Hematopoietic multipotent progenitor cell (in vitro differentiated cells): ENCODE data around the gene JAKMIP2. TPM values are rescaled to one million over a fixed set of nuclear protein-coding genes. Genes with fewer than 3 reads are reported as not detected.
"Not testable (repeated sequence)": the region's sequence is repeated elsewhere in the genome, so short reads cannot be mapped to it uniquely, and the experiment has no call there.

Experiments used
- DNase-seq, 3 donors: peaks; one replicate each; pipeline ENCODE4 v3.0.0-alpha.2; 2011 to 2015; ENCODE audit warnings: low read depth in 2 of 3, low spot score in 2 of 3
- total RNA-seq: library from RNA; depleted of rRNA; stranded (reverse); fragments of >200 nt; gene quantifications from one replicate; pipeline ENCODE4 v1.2.3, GENCODE V29; 2012

Gene JAKMIP2
- total RNA-seq, 1 donor = 8.6 TPM

DNA sequence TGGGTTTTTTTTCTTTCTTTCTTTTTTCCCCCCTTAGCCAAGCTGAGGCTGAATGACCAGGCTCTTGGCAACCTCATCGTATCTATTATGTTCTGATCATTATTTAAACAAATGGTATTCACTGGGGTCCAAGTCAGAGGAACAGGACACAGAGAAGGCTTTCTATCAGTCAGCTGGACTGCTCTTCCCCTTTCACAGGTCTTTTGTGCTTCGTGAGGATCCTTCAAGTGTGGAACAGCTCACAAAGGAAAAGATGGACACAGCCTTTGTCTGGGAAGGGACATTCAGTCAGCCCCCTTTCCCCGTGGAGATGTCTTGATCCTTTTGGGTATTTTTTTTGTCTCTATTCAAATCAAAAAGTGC is 218.4 kb downstream of the JAKMIP2 start:
- DNase-seq = no peak

DNA sequence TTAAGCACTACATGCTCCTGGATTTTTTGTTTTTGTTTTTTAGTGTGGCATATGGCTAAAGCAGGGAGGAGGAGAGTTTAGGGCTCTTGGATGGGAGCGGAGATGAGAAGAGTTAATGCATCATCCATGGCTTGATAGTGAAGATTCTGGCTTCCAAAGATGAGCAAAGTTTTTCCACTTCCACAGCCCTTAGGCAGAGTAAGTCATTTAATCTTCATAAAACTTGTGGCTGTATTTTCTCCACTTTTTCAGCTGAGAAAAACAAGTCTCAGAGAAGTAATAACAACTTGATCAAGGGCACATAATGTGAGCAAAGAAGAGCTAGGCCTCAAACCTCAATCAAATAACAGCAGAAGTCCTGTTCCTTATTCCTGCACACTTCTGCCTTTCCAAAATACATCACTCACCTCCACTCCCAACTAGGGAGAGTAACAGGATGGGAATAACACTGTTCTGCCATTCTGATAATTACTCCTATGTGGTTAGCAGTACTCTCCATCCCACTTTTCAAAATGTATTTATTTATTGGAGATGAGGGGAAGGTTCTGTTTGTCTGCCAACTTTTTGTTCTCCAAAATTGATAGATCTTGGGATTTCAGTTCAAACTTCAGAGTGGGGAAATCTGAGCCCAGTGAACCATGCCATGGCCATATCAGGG is 218.9 kb downstream of the JAKMIP2 start:
- DNase-seq = no peak

DNA sequence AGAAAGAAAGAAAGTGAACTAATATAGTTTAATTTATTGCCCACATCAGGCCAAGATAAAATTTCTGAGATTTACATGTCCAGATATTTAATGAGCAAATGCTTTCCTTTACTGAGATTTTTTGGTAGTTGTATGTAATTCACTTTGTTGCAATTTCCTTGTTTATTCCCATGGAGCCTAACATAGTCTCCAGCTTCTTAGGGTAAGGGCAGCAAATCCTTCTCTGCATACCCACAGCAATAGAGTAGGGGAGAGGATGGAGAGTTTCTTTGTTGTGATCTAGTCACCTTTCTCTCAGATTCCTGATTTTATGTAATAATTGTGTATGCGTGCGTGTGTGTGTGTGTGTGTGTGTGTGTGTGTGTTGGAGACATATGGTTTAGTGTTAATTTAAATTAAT is 221.1 kb downstream of the JAKMIP2 start:
- DNase-seq = no peak

DNA sequence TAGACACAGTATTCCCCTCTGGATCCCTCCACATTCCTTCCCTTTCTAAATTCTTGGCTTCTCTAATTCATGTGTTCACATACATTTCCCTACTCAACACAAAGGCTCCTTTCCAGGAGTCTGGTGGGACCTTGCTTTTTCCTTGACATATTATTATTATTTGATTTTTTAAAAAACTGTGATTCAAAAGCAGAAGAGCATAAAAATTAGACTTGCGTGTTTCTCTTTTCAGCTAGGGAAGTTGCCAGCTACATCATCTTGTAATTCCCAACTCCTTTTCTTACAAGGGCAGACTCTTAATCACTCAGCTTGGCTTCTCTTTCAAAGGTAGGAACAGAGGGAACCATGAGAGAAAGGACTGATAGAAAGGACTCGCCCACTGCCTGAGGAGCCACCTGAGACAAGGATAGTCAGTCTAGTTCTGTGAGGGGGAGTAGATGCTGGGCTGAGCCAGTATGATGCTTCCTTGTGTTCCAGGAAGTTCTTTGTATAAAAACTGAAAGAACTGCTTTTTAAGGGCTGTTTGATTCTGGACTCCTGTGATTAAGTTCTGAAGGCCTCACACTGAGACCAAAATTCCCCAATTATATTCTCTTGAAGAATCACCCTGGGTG is 221.7 kb downstream of the JAKMIP2 start:
- no peak for DNase-seq

DNA sequence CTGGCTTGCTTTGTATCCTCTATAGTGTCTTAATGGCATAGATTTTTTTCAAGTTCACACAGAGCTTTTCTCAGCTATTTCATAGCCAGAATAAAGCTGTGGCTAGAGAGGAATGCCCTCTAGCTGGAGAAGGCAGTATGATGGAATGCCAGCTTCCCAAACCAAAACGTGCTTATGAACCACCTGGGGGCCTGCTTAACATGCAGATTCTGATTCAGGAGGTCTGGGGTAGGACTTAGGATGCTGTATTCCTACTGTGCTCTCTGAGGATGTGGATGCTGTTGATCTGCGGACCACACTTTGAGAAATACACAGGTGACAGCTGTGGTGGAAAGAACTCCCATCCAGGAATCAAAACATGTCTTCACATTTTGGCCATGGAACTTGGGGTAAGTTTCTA is 222.8 kb downstream of the JAKMIP2 start:
- DNase-seq = no peak

DNA sequence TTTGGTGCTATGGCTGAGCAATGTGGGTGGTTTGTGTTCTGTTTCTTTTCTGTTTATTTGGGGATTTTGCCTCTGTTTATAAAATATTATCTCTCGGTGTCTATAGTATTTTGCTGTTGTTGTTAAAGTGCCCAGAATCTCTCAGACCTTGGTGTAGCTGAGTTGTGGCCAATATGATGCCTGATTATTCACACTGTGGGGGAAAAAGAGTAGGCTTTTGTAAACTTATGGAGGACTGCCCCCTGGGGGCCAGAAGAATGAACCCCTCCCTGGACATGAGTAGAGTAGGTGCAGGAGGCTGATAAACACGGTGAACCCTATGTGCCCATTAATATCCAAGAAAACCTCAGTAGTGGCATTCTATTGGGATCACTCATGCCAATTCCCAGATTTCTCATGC is 223.7 kb downstream of the JAKMIP2 start:
- peak in 2 of 3 donors; percentile 63 to 86 for DNase-seq

DNA sequence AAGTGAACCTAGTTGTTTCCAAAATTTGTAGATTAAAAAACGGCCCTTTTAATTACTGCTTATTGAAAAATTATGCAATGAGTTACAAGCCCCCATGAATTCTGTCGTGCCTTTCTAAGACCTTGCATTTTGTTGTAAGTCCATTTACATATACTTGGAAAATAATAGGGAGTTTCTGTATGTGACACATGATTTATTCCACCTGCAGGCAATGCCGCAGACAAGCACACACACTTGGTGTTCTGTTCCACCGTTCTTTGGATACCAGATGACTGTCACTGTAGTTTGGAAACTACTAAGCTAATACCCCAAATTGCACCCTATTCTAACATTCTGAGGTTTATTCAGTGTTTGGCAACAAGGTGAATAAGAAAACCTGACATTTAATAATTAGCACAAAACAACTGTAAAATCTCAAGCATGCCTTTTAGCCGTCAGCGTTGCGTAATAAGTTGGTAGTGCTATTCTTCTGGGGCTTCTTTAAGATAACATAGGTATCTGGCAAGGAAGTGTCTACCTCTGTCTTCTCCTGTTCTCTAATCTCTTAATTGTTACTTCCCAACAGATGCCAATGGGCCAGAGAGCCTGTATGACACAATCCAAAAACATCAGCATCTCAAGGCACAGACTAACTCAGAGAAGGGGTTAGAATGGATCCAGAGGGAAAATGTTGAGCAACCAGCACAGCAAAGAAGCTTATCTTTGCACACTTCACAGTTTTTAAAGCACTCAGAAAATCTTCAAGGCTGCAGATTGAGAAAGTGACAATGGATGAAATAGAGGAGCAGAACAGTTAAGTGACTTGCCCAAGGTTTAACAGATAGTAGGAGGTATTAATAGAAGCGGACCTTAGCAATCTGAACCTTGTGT is 224.4 kb downstream of the JAKMIP2 start:
- no peak for DNase-seq

DNA sequence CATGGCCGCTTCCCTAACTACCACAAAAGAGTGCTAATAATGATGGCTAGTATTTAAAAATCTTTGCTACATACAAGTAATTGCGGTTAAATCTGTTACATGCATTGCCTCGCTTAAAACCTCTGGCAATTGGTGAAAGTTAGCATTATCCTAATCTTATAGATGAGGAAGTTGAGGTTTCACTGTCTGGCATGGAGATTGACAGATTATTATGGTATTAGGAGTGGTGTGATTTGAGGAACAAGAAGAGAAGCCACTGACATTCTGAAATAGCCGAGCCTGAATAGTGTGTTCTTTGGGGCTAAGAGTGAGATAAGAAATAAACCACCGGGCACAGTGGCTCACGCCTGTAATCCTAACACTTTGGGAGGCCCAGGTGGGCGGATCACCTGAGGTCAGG is 227.4 kb downstream of the JAKMIP2 start:
- peak in 1 of 3 donors; percentile 39 for DNase-seq

DNA sequence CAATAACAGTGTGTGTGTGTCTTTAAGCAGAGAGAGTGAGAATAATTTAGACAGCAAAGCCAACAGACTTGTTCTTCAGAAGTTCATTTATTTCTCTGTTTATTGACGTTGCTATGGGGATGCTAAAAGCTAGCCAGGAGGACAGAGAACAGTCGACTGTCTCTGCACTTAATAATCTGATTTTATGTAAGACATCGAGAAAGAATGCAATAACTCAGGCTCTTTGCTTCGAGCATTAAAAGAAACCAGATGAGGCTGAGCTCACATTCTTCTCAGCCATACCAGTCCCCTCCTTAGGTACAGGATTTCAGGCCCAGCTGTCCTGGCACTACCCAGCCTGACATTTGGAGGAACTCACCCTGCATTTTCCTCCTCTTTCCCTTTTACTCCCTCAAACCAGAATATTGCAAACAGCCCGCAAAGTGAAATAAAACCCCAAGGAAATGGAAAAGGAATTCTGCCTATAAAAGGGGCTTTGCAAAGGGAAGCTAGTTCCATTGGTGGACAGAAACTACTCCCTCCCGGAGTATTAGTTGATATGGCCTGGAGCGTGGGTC is 228.2 kb downstream of the JAKMIP2 start:
- peak in 1 of 3 donors; percentile 43 for DNase-seq

DNA sequence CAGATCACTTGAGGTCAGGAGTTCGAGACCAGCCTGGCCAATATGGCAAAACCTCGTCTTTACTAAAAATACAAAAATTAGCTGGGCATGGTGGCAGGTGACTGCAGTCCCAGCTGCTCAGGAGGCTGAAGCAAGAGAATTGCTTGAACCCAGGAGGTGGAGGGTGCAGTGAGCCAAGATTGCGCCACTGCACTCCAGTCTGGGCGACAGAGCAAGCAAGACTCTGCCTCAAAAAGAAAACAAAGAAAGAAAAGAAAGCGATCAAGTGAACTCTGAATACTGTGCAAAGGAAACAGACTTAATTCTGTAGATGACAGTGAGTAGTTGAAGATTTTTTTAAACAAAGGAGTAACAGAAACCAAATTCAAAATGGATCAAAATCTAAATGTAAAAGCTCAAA is 228.7 kb downstream of the JAKMIP2 start:
- DNase-seq = not testable (repeated sequence)

DNA sequence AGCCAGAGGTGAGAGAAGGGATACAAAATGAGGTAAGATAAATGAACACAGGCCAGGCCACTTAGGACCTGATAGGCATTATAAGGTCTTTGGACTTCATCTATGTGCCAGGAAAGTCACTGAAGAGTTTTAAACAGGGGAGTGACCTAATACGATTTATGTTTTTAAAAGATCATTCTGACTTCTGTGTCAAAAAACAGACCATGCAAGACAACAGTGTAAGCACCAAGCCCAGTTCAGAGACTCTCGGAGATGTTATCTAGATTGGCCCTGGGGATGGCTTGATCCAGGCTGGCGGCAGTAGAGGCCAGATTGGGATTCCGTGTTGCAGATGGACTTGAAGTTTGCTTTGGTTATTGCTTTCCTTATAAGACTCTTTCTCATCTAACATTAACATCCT is 229.6 kb downstream of the JAKMIP2 start:
- no peak for DNase-seq

DNA sequence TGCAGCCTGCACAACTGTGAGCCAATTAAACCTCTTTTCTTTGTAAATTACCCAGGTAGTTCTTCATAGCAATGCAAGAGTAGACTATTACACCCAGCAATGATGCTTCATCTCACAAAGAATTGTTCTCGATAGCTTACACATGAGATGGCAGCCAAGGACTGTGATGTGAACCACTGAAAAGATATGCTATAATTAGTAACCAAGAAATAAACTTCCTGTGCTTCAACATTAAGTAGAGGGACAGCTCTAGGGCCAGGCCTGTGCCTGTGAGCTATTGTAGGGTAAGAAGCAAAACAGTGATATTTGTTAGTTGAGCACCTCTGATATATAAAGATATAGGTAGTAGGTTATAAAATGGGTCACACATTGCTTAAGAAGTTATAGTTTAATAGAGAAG is 230.9 kb downstream of the JAKMIP2 start:
- DNase-seq = no peak

DNA sequence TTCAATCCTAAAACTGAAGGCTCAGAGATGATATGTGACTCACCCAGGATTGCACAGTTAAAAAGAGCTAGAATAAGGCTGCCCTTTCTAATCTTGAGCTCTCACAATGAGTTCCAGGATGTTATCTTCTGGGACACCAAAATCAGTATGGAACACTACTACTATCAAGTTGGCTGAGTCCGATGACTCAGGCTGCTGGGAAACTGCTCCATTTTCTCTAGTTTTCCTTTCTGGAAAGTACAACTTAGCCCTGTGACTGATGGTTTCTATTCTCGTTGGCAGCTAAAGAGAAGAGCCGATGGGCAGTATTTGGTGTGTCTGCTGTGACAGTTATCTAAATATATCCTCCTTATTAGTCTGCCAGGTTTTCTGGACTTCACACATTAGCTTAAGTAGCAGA is 234.8 kb downstream of the JAKMIP2 start:
- no peak for DNase-seq

DNA sequence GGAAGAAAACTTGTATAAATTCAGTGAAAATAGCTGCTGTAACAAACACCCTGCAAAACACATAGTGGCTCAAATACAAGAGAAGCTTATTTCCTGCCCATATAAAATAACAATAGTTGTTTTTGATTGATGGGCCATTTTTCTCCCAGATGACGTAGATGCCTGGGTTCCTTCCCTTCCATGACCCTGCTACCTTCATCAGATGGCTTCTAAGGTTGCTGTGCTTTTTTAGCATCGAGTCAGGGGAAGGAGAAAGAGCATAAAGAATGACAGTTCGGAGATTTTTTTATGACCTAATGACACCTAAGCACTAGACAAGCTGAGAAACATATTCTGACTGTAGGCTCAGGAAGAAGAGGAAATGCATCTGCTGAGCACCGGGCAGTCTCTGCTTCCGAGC is 238.0 kb downstream of the JAKMIP2 start:
- no peak for DNase-seq

DNA sequence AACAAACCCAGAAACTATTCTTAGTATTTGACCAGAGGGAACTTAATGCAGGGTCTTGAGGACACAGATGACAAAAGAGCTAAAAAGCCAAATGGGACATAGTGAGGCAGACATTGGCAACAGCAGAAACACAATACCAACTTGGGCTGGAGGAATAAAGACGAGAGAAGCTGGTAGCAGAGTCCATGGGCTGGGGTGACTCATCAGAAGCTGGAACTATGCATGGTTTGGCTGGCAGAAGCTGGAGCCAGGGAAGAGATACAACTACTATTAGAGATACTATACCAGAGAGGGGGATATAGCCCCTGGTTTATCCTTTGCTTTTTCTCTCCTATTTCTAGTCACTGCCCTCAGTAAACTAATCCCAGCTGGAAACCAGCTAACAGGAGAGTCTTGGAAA is 243.5 kb downstream of the JAKMIP2 start:
- no peak for DNase-seq

DNA sequence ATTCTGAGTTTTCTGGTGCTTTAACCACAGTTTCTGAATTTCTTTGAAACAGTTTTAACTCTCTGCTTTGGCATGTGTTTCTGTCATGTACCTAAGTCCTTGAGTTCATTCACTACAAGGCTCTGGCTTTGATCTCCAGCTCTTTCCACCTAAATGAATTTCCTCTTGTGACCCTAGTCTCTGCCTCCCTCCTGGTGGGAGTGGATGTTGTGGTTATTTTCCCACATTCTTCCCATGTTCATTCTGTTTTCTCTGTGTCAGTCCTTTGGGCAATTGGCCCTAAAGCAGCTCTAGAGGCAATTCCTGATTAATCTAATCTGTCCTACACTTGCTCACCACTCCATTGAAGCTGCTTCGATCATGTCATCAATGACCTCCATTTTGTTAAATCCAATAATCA is 244.3 kb downstream of the JAKMIP2 start:
- no peak for DNase-seq

Other genes with a start within 250 kb of the JAKMIP2 start
- not detected for gene SPINK1, start 48.9 kb upstream of the JAKMIP2 start, total RNA-seq
- gene SCGB3A2, start 96.0 kb upstream of the JAKMIP2 start, total RNA-seq = not detected
- gene C5orf46, start 123.8 kb upstream of the JAKMIP2 start, total RNA-seq = not detected